Nephron progenitor cell (in vitro differentiated cells): Measurements from ENCODE around the gene GRWD1.
"Not testable (repeated sequence)": the region's sequence is repeated elsewhere in the genome, so short reads cannot be mapped to it uniquely, and the experiment has no call there.

Experiments
- DNase-seq: peaks from one replicate; pipeline ENCODE4 v3.0.0; 2021
- H3K27ac Mint-ChIP-seq: 2 replicates; pipeline ENCODE4 v1.8.0; 2021; ENCODE audit warnings: mild to moderate bottlenecking, moderate library complexity, mixed read lengths
- H3K27me3 Mint-ChIP-seq: 2 replicates; pipeline ENCODE4 v1.8.0; 2021; ENCODE audit warnings: mild to moderate bottlenecking, low read depth, mixed read lengths; ENCODE audit not compliant: poor library complexity
- H3K36me3 Mint-ChIP-seq: 2 replicates; pipeline ENCODE4 v1.8.0; 2021; ENCODE audit warnings: low read depth, mixed read lengths
- H3K4me1 Mint-ChIP-seq: 2 replicates; pipeline ENCODE4 v1.8.0; 2021; ENCODE audit warnings: mixed read lengths
- H3K4me3 Mint-ChIP-seq: 2 replicates; pipeline ENCODE4 v1.8.0; 2021; ENCODE audit warnings: mild to moderate bottlenecking, moderate library complexity, mixed read lengths
- H3K9me3 Mint-ChIP-seq: 2 replicates; pipeline ENCODE4 v1.8.0; 2021; ENCODE audit warnings: mild to moderate bottlenecking, moderate library complexity, mixed read lengths
- CTCF ChIP-seq: fragments of 200-600 bp; sonication (generic); IDR thresholded peaks from 2 replicates; pipeline ENCODE4 v1.5.0; 2021; ENCODE audit warnings: antibody characterized with exemption

The GRWD1 gene

GRCh38 chr19:48484247-48484893 is 38.6 kb downstream of the GRWD1 start:
- Mint-ChIP-seq H3K27me3 (peaks cover 14% of the 10 kb centered on the region), H3K4me1 (peaks cover 61% of the 10 kb centered on the region), H3K4me3 (no peak overlapping the region), H3K9me3 (no peaks in the 10 kb centered on the region), H3K36me3 (peaks cover 46% of the 10 kb centered on the region), H3K27ac (peak overlapping the region; percentile 89)
- no peak for TF ChIP-seq CTCF
- no peak for DNase-seq

- Mint-ChIP-seq H3K27ac (peak overlapping the region; percentile 69), H3K9me3 (no peaks in the 10 kb centered on the region), H3K4me3 (no peak overlapping the region), H3K36me3 (peaks cover 39% of the 10 kb centered on the region), H3K4me1 (peaks cover 60% of the 10 kb centered on the region), H3K27me3 (peaks cover 17% of the 10 kb centered on the region)
- DNase-seq: no peak
- no peak for TF ChIP-seq CTCF
These were observed 39.3 kb downstream of the GRWD1 start for GRCh38 chr19:48484931-48485612.

GRCh38 chr19:48486706-48487105 is 40.9 kb downstream of the GRWD1 start:
- Mint-ChIP-seq H3K36me3 (peaks cover 26% of the 10 kb centered on the region), H3K27me3 (peaks cover 22% of the 10 kb centered on the region), H3K4me1 (peaks cover 60% of the 10 kb centered on the region), H3K27ac (peak overlapping the region; percentile 78)
- not testable (repeated sequence) for H3K4me3 Mint-ChIP-seq, DNase-seq, H3K9me3 Mint-ChIP-seq

- Mint-ChIP-seq H3K36me3 (peaks cover 21% of the 10 kb centered on the region), H3K27me3 (peaks cover 28% of the 10 kb centered on the region), H3K27ac (no peak overlapping the region), H3K4me1 (peaks cover 61% of the 10 kb centered on the region), H3K9me3 (no peaks in the 10 kb centered on the region), H3K4me3 (no peak overlapping the region)
- no peak for TF ChIP-seq CTCF
- DNase-seq: no peak
These were observed 41.8 kb downstream of the GRWD1 start for GRCh38 chr19:48487544-48487943.

- no peak overlapping the region for H3K4me3 Mint-ChIP-seq
- H3K27me3 Mint-ChIP-seq: peaks cover 31% of the 10 kb centered on the region
- no peak overlapping the region for H3K27ac Mint-ChIP-seq
- peaks cover 65% of the 10 kb centered on the region for H3K4me1 Mint-ChIP-seq
- H3K36me3 Mint-ChIP-seq: peaks cover 21% of the 10 kb centered on the region
- no peak for TF ChIP-seq CTCF
- no peaks in the 10 kb centered on the region for H3K9me3 Mint-ChIP-seq
- DNase-seq: no peak
These were observed 42.2 kb downstream of the GRWD1 start for GRCh38 chr19:48487948-48488347.

- not testable (repeated sequence) for H3K4me3 Mint-ChIP-seq, H3K9me3 Mint-ChIP-seq, H3K27ac Mint-ChIP-seq, DNase-seq
- H3K36me3 Mint-ChIP-seq: peaks cover 20% of the 10 kb centered on the region
- peaks cover 63% of the 10 kb centered on the region for H3K4me1 Mint-ChIP-seq
- H3K27me3 Mint-ChIP-seq: peaks cover 31% of the 10 kb centered on the region
These were observed 42.7 kb downstream of the GRWD1 start for GRCh38 chr19:48488478-48488877.
